Heart left ventricle (tissue), 13 donors: ENCODE measurements around the gene PARD3B.

Source experiments
- POLR2A ChIP-seq, 2 donors: fragments of 450-650 bp; IDR thresholded peaks; one replicate each; pipeline ENCODE4 v1.6.1; 2017; ENCODE audit warnings: antibody characterized with exemption in 2 of 2, mild to moderate bottlenecking in 2 of 2, moderate library complexity in 2 of 2
- TF ChIP-seq, protein P1 (sequence below), 12 donors: fragments of 200-600 bp; sonication (generic) in 4 of 12; IDR thresholded peaks; one replicate each; pipeline versions ENCODE4 v1.5.0 to v1.8.0; 2018 to 2022; ENCODE audit warnings: antibody characterized with exemption in 12 of 12, mild to moderate bottlenecking in 5 of 12
- donor health status: ischemic (EF 13 %, LVEDD 7.1; RV severe dilation, severe dysfunction).
- donor health status: DM: no; HTN: yes; CAD: no.
- donor health status: DM: no; HTN: no; CAD: no.
- donor health status: ischemic (EF 25% LVEDD 6.9; RV normal size, moderate dysfunction).
- donor health status: ischemic (EF 25% LVEDD 5.7; RV mildly dilated, moderate dysfunction).
- donor health status: ischemic (EF 35%, LVEDD 5.7; RV mildly dilated, moderate dysfunction).
- donor health status: nonischemic (EF 11% LVEDD 7.7; RV severe dilation, severe dysfunction).
- donor health status: DM: yes; HTN: yes; CAD: no.
- donor health status: PGD.
- donor health status: ischemic (EF 29% LVEDD 5.4; RV normal size, mild dysfunction).
- donor health status: nonischemic (EF 23%, LVEDD 6.1; RV moderate dilation, normal function).

DNA sequence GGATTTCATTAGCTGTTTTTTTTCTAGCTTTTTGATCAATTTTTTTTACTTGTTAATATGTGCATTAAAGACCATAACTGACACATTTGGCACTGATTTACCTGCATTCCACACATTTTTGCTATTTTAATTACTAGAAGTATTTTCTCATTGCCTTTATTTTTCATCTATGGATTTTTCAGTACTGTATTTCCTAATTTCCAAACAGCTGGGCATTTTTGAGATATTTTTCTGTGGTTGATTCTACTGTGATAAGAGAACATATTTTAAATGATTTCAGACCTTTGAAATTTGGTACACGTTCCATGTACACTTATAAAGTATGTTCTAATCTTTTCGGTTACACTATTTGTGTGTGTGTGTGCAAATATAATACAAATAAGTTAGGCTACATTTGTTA lies 135.3 kb downstream of the PARD3B start:
- TF ChIP-seq, protein P1, sequence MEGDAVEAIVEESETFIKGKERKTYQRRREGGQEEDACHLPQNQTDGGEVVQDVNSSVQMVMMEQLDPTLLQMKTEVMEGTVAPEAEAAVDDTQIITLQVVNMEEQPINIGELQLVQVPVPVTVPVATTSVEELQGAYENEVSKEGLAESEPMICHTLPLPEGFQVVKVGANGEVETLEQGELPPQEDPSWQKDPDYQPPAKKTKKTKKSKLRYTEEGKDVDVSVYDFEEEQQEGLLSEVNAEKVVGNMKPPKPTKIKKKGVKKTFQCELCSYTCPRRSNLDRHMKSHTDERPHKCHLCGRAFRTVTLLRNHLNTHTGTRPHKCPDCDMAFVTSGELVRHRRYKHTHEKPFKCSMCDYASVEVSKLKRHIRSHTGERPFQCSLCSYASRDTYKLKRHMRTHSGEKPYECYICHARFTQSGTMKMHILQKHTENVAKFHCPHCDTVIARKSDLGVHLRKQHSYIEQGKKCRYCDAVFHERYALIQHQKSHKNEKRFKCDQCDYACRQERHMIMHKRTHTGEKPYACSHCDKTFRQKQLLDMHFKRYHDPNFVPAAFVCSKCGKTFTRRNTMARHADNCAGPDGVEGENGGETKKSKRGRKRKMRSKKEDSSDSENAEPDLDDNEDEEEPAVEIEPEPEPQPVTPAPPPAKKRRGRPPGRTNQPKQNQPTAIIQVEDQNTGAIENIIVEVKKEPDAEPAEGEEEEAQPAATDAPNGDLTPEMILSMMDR (IDR thresholded peaks at IDR 0.05), result no peak
- no peak for TF ChIP-seq POLR2A (IDR thresholded peaks at IDR 0.05)
